NCI-H748 (cell line): ENCODE results near the gene ADD1.

ENCODE experiments used
- DNase-seq: peaks from one replicate; lab custom pipeline; 2025; ENCODE audit not compliant: unreplicated experiment; lab: John Stamatoyannopoulos, UW

The ADD1 gene

GRCh38 chr4:2820216-2820982, 23.2 kb upstream of the ADD1 start:
- peak; percentile 8 for DNase-seq

GRCh38 chr4:2822461-2823300, 21.0 kb upstream of the ADD1 start:
- no peak for DNase-seq

- no peak for DNase-seq
Observed at GRCh38 chr4:2823301-2823670, 20.4 kb upstream of the ADD1 start.

- DNase-seq, result no peak
Observed at GRCh38 chr4:2823671-2824328, 19.8 kb upstream of the ADD1 start.

DNA sequence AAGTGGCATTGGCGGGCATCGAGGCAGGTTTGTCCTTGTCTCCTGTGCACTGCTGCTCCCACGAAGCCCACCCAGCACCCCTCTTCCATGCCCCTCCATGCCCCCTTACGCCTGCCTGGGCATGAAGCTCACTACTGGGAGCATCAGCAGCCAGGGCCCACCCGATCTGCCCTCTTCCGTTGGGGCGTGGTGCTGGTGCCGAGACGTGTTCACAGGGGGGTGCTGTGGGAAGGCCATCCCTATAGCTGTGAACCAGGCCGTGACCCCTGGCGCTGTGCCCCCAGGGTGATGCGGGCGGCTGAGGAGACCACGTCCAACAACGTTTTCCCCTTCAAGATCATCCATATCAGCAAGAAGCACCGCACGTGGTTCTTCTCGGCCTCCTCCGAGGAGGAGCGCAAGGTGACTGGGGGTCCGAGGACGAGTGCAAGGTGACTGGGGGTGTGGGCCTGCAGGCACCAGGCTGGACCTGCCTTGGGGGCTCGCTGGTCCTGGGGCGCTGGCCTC, 19.3 kb upstream of the ADD1 start:
- no peak for DNase-seq

- DNase-seq, result no peak
Observed at GRCh38 chr4:2824836-2825381, 18.7 kb upstream of the ADD1 start.

- DNase-seq, result no peak
Observed at GRCh38 chr4:2825740-2826139, 17.9 kb upstream of the ADD1 start.

DNA sequence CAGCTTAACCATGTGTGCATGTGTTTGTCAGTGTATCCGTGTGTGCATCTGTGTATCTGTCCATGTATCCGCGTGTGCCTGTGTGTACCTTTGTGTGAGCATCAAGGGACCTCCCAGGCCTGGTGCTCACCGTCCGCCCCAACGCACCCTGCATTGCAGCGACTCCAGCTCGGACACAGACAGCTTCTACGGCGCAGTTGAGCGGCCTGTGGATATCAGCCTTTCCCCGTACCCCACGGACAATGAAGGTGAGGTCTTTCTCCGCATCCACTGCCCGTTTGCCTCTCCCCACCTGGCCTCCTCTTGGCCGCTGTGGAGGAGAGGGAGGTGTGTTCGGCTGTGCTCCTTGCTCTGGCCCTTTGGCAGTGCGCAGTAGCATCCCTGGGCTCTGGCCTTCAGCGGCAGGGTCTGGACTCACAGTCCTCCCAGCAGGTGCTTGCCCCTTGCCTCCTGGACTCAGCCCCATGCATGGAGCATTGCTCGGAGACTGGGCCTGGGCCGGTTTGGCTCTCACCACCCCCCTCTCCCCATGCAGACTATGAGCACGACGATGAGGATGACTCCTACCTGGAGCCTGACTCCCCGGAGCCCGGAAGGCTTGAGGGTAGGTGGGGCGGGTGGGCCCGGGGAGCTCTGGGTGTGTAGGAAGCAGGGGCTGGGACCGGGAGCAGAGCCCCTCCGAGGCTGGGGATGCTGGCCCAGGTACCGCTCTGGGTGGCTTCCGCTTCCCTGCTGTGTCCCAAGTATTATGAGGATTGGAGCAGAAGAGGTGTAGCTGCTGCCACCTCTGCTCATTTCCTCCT, 16.4 kb upstream of the ADD1 start:
- no peak for DNase-seq

DNA sequence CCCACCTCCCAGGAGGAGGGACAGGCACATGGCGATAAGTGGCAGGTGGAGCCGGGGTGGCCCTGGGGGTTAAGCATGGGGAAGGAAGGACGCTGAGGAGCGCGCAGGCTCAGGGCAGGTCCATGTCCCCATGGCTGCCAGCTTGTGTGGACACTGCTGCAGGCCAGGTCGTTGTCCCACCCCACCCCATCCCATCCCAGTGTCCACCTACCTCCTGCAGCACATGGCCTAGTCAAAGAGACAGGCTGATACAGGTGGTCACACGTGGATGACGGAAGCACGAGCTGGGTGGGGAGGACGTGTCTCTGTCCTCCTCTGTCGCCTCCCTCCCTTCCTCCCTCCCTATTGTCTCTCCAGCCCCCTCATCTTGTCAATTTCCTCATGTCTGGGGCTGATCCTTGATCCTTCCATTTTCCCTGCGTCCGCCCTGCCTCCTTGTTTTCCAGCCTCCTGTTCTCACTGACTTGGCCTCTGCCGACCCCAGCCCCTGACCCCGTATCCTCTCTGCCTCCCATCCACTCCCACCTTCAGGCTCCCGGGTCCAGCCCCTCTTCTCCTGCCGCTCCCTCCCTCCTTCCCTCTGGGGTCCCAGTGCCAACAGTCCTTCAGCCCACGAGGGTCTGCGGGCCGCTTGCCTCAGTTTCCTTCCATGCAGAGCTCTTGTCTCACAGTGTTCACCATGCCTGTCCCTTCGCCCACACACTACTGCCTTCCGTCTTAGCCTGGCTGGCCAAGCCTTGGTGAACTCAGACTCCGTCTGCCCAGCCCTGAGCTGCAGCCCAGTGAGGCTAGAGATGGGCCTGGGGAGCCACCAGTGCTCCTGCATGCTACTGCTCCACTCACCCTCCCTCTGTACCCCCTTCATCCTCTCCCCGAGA, 15.5 kb upstream of the ADD1 start:
- DNase-seq, result no peak

DNA sequence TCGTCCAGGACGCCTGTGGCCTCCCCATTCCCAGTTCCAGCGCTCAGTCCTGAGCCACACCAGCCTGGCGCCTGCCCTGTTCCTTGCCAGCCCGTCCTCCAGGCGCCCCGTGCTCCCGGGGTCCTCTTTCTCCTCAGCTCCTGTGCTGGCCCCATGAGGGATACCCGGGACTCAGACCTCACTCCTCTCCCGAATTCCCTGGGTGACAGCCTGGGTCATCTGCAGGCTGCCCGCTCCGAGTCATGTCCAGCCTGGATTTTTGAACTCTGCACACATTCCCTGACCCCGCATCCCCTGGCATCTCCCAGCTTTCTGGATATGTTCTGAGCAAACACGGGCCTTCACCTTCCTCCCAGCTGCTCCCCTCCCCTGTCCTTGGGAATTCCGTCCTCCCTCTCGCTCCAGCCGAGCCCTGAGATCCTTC, 14.9 kb upstream of the ADD1 start:
- DNase-seq, result no peak

GRCh38 chr4:2829321-2829932, 14.2 kb upstream of the ADD1 start:
- DNase-seq, result no peak

DNA sequence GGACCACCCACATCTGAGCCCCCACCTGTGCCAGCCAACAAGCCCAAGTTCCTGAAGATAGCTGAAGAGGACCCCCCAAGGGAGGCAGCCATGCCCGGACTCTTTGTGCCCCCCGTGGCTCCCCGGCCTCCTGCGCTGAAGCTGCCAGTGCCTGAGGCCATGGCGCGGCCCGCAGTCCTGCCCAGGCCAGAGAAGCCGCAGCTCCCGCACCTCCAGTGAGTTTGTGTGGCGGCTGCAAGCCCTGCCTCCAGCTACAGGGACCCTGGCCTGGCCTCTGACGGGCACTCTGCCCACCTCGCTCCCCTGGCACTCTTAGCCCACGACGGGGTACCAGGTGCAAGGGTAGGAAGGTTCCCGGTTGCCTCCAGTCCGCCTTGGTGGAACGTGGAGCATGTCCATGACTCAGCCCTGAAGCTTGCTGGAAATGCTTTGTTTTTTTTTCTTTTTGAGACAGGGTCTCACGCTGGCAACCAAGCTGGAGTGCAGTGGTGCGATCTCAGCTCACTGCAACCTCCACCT, 13.7 kb upstream of the ADD1 start:
- no peak for DNase-seq

GRCh38 chr4:2830632-2831610, 12.7 kb upstream of the ADD1 start:
- DNase-seq, result no peak

DNA sequence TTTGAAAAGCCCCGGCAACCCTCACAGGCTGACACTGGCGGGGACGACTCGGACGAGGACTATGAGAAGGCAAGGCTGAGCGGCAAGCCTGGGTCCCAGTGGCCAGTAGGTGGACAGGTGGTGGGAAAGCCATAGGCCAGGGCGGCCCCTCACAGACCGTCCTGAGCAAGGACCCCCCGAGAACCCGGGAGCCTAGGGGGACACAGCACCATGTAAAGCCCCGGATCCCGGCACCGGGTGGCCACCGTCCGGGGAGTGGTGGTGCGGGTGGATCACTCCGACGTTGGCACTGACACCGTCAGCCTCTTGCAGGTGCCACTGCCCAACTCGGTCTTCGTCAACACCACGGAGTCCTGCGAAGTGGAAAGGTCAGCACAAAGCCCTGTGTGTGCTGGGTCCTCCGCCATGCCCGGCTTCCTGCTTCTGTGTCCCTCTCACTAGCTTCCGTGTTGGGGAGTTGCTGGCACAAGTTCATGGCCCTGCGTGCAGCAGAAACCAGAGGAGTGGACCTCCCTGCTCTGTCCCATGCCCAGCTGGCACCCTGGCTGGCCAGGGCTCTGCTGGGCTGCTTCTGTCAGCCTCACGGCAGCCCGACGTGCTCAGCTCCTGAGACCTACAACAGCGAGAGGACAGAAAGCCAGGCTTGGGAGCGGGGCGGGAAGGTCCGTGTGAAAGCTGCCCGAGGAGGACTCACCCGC, 11.9 kb upstream of the ADD1 start:
- no peak for DNase-seq

DNA sequence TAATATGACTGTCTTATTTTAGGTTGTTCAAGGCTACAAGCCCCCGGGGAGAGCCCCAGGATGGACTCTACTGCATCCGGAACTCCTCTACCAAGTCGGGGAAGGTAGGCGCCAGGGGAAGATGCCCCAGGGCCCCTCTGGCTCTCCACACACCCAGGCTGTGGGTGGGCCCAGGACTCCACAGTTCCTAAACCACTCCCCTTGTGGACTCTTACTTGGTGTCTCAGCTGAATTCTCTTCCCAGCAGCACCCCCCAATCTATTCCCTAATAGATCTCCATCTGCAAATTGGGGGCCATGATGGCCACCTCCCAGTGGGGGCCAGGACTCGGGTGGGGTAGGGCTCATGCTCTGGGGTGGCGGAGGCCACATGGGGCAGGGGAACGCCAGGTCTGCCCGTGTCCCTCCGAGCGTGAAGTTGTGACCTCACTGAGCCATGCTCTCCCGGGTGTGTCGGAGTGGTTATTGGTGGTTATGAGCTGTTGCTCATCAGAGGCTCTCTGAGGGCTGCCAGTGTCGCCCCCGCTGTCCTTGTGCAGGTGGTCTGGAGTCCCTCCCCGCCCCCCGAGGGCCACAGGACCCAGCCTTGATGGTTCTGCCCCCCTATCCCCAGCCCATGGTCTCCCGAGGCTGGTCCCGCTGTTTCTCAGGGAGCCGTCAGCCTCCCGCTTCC, 11.2 kb upstream of the ADD1 start:
- no peak for DNase-seq

GRCh38 chr4:2832981-2833670, 10.5 kb upstream of the ADD1 start:
- no peak for DNase-seq
